ENCODE results near the gene KRT83. TPM values are rescaled to one million over a fixed set of nuclear protein-coding genes. Genes with fewer than 3 reads are reported as not detected.

Gene KRT83
- total RNA-seq, 1 donor from 2014 or later: not detected

GRCh38 chr12:52356762-52357580 is 35.8 kb upstream of the KRT83 start:
- H3K36me3 Mint-ChIP-seq (ENCODE audit: insufficient read depth): no peaks in the 10 kb centered on the region
- H3K9me3 Mint-ChIP-seq (ENCODE audit: low read depth): no peaks in the 10 kb centered on the region
- no peak for DNase-seq (ENCODE audit: low spot score, unreplicated experiment)

DNA sequence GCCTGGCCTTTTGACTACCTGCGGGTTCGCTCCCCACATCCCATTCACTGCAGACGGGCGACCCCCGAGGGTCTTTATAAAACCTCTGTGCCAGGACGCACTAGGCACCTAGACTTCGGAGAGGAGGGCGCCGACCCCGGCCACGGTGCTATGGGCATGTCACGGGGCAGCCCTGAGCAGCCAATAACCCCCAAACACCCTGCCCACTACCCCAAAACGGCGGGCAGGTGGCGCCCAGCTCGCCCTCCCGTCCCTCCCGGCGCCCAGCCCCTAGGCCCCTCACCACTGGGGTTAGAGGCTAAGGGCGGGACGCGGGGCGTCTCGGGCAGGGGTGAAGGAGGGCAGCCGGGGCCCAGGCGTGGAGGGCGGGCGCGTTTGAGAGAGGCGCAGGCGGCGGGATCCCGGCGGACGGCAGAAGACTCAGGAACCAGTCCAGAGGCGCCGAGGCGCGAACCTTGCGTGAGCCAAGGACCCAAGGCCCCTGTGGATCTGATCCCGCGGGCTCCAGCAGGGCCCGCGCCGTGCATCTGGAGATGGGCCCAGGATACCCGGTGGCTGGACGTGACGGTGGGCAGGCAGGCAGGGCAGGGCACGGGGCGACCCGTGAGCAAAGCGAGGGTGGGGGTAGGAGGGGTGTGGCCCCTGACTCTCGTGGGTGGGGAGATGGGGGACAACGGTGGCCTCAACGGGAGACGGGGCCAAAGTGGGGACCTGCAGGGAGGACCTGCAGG is 35.0 kb upstream of the KRT83 start:
- Mint-ChIP-seq H3K27me3 (peaks cover 44% of the 10 kb centered on the region), H3K36me3 (ENCODE audit: insufficient read depth) (no peaks in the 10 kb centered on the region), H3K9me3 (ENCODE audit: low read depth) (no peaks in the 10 kb centered on the region), H3K4me1 (ENCODE audit: low read depth) (no peaks in the 10 kb centered on the region), H3K4me3 (ENCODE audit: low read depth) (no peak overlapping the region), H3K27ac (no peak overlapping the region)
- DNase-seq (ENCODE audit: low spot score, unreplicated experiment): no peak
- TF ChIP-seq, protein P1, sequence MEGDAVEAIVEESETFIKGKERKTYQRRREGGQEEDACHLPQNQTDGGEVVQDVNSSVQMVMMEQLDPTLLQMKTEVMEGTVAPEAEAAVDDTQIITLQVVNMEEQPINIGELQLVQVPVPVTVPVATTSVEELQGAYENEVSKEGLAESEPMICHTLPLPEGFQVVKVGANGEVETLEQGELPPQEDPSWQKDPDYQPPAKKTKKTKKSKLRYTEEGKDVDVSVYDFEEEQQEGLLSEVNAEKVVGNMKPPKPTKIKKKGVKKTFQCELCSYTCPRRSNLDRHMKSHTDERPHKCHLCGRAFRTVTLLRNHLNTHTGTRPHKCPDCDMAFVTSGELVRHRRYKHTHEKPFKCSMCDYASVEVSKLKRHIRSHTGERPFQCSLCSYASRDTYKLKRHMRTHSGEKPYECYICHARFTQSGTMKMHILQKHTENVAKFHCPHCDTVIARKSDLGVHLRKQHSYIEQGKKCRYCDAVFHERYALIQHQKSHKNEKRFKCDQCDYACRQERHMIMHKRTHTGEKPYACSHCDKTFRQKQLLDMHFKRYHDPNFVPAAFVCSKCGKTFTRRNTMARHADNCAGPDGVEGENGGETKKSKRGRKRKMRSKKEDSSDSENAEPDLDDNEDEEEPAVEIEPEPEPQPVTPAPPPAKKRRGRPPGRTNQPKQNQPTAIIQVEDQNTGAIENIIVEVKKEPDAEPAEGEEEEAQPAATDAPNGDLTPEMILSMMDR (IDR thresholded peaks at IDR 0.05; ENCODE audit: unreplicated experiment): no peak

More at GRCh38 chr12:52356762-52357580, 35.8 kb upstream of the KRT83 start:
- Mint-ChIP-seq H3K27me3 (peaks cover 45% of the 10 kb centered on the region), H3K4me1 (ENCODE audit: low read depth) (no peaks in the 10 kb centered on the region), H3K4me3 (ENCODE audit: low read depth) (no peak overlapping the region), H3K27ac (no peak overlapping the region)
- TF ChIP-seq, protein P1 (IDR thresholded peaks at IDR 0.05; ENCODE audit: unreplicated experiment): no peak

GRCh38 chr12:52355176-52355575 is 34.0 kb upstream of the KRT83 start:
- H3K4me1 Mint-ChIP-seq (ENCODE audit: low read depth): no peaks in the 10 kb centered on the region
- no peak overlapping the region for H3K27ac Mint-ChIP-seq
- no peaks in the 10 kb centered on the region for H3K9me3 Mint-ChIP-seq (ENCODE audit: low read depth)
- no peak for DNase-seq (ENCODE audit: low spot score, unreplicated experiment)
- H3K4me3 Mint-ChIP-seq (ENCODE audit: low read depth): no peak overlapping the region
- H3K27me3 Mint-ChIP-seq: peaks cover 42% of the 10 kb centered on the region
- H3K36me3 Mint-ChIP-seq (ENCODE audit: insufficient read depth): no peaks in the 10 kb centered on the region
- TF ChIP-seq, protein P1 (IDR thresholded peaks at IDR 0.05; ENCODE audit: unreplicated experiment): no peak

DNA sequence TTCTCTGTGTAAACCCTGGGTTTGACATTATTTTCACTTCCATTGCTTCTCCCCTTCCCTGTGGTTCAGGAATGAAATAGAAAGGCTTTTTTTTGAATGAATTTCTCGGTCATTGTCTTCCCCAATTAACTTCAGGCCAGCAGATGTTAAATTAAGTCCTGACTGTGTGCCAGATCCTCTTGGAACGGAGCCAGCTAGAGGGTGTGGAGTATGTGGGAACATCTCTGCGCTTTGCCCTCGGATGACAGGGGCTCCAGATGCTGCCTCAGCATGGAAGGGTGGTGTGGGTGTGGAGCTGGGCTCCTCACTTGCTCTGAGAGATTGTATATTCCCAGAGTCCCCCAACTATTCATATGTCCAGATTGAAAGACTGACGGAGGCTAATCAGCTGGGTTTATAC is 33.0 kb upstream of the KRT83 start:
- Mint-ChIP-seq H3K36me3 (ENCODE audit: insufficient read depth) (no peaks in the 10 kb centered on the region), H3K27ac (no peak overlapping the region), H3K9me3 (ENCODE audit: low read depth) (no peaks in the 10 kb centered on the region), H3K4me1 (ENCODE audit: low read depth) (no peaks in the 10 kb centered on the region), H3K27me3 (peaks cover 36% of the 10 kb centered on the region), H3K4me3 (ENCODE audit: low read depth) (no peak overlapping the region)
- TF ChIP-seq, protein P1 (IDR thresholded peaks at IDR 0.05; ENCODE audit: unreplicated experiment): no peak
- no peak for DNase-seq (ENCODE audit: low spot score, unreplicated experiment)

DNA sequence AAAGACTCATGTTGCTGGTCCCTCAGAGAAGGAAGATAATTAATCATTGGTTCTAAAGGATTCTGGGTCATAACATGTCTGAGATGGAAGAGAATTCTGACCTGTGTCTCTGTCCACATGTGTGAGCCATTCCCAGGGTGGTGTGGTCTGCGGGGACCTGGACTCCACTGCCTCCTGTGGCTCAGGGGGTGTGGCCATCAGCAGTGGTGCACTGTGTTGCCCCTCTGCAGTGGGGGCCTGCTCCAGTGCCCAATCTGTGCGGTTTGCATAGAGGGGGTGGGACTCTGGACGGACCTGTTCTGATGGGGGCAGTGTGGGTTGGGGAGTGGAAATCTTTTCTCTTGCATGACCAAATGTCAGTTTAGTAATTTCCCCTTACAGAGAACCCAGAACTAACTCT is 32.6 kb upstream of the KRT83 start:
- DNase-seq (ENCODE audit: low spot score, unreplicated experiment): no peak
- Mint-ChIP-seq H3K27me3 (peaks cover 39% of the 10 kb centered on the region), H3K27ac (no peak overlapping the region), H3K4me3 (ENCODE audit: low read depth) (no peak overlapping the region), H3K36me3 (ENCODE audit: insufficient read depth) (no peaks in the 10 kb centered on the region), H3K4me1 (ENCODE audit: low read depth) (peaks cover under 1% of the 10 kb centered on the region), H3K9me3 (ENCODE audit: low read depth) (no peaks in the 10 kb centered on the region)
- TF ChIP-seq, protein P1 (IDR thresholded peaks at IDR 0.05; ENCODE audit: unreplicated experiment): no peak
